ENCODE results near the gene CCDC194. TPM values are rescaled to one million over a fixed set of nuclear protein-coding genes. Genes with fewer than 3 reads are reported as not detected.

The CCDC194 gene
- total and polyA plus RNA-seq, 2 of the 13 experiments (the other 11 are each of a cell fraction or from before 2014, with no cell fraction given) = 0.13 to 0.21 TPM

GRCh38 chr19:17424743-17425365 lies 30.9 kb upstream of the CCDC194 start (continued):
- TF ChIP-seq HMG20B (CRISPR knock-in tag; conservative IDR thresholded peaks at IDR 0.05) (no peak), NBN (conservative IDR thresholded peaks at IDR 0.05) (no peak), ZSCAN21 (CRISPR knock-in tag; IDR thresholded peaks at IDR 0.05; ENCODE audit: borderline replicate concordance) (no peak), NFKBIZ (CRISPR knock-in tag; IDR thresholded peaks at IDR 0.05) (no peak), RERE (CRISPR knock-in tag; IDR thresholded peaks at IDR 0.05; ENCODE audit: low read depth) (no peak), ZNF841 (CRISPR knock-in tag; IDR thresholded peaks at IDR 0.05; ENCODE audit: borderline replicate concordance) (no peak), CCDC6 (CRISPR knock-in tag; IDR thresholded peaks at IDR 0.05) (no peak), MED8 (CRISPR knock-in tag; IDR thresholded peaks at IDR 0.05; ENCODE audit: insufficient replicate concordance) (no peak), CREB1 (IDR thresholded peaks at IDR 0.05) (no peak), CREB1 (CRISPR knock-in tag; IDR thresholded peaks at IDR 0.05) (no peak), ZNF792 (CRISPR knock-in tag; IDR thresholded peaks at IDR 0.05) (no peak), TP53 (CRISPR knock-in tag; conservative IDR thresholded peaks at IDR 0.05) (no peak), KDM1A (CRISPR knock-in tag; IDR thresholded peaks at IDR 0.05) (no peak), BHLHE40 (IDR thresholded peaks at IDR 0.05; ENCODE audit: low read length) (no peak), ZFAT (CRISPR knock-in tag; conservative IDR thresholded peaks at IDR 0.05) (no peak), JUN (CRISPR knock-in tag; IDR thresholded peaks at IDR 0.05) (no peak), ZFP91 (CRISPR knock-in tag; IDR thresholded peaks at IDR 0.05; ENCODE audit: borderline replicate concordance) (0 out of 2 replicates have a peak, but pooled peaks have one; percentile 18)
- TF ChIP-seq, protein P1, sequence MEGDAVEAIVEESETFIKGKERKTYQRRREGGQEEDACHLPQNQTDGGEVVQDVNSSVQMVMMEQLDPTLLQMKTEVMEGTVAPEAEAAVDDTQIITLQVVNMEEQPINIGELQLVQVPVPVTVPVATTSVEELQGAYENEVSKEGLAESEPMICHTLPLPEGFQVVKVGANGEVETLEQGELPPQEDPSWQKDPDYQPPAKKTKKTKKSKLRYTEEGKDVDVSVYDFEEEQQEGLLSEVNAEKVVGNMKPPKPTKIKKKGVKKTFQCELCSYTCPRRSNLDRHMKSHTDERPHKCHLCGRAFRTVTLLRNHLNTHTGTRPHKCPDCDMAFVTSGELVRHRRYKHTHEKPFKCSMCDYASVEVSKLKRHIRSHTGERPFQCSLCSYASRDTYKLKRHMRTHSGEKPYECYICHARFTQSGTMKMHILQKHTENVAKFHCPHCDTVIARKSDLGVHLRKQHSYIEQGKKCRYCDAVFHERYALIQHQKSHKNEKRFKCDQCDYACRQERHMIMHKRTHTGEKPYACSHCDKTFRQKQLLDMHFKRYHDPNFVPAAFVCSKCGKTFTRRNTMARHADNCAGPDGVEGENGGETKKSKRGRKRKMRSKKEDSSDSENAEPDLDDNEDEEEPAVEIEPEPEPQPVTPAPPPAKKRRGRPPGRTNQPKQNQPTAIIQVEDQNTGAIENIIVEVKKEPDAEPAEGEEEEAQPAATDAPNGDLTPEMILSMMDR (CRISPR knock-in tag; IDR thresholded peaks at IDR 0.05) = peak; percentile 75
- TF ChIP-seq, protein P2, sequence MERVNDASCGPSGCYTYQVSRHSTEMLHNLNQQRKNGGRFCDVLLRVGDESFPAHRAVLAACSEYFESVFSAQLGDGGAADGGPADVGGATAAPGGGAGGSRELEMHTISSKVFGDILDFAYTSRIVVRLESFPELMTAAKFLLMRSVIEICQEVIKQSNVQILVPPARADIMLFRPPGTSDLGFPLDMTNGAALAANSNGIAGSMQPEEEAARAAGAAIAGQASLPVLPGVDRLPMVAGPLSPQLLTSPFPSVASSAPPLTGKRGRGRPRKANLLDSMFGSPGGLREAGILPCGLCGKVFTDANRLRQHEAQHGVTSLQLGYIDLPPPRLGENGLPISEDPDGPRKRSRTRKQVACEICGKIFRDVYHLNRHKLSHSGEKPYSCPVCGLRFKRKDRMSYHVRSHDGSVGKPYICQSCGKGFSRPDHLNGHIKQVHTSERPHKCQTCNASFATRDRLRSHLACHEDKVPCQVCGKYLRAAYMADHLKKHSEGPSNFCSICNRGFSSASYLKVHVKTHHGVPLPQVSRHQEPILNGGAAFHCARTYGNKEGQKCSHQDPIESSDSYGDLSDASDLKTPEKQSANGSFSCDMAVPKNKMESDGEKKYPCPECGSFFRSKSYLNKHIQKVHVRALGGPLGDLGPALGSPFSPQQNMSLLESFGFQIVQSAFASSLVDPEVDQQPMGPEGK (CRISPR knock-in tag; IDR thresholded peaks at IDR 0.05) = peak; percentile 58; the same call in 1 of the 2 replicates
- TF ChIP-seq, protein P3, sequence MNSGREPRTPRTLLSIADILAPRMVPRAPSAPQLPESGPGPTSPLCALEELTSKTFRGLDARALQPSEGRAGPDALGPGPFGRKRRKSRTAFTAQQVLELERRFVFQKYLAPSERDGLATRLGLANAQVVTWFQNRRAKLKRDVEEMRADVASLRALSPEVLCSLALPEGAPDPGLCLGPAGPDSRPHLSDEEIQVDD (CRISPR knock-in tag; IDR thresholded peaks at IDR 0.05; ENCODE audit: borderline replicate concordance) = no peak
